Central memory CD8-positive, alpha-beta T cell (primary cell): ENCODE data around the gene APOL1.
A peak's percentile ranks its signal among the peaks of the same experiment; 100 is the strongest.
"Not testable (repeated sequence)": the region's sequence is repeated elsewhere in the genome, so short reads cannot be mapped to it uniquely, and the experiment has no call there.

Experiments used
- ATAC-seq: fragments of 150-1000 bp; cut with Tn5 transposase; replicated peaks from 2 replicates; pipeline ENCODE4 v1.10.0; 2022; ENCODE audit warnings: mild to moderate bottlenecking, moderate FRiP score, moderate number of reproducible peaks; ENCODE audit not compliant: poor library complexity, severe bottlenecking; ENCODE audit errors: extremely low read depth
- DNase-seq, 2 donors: peaks; one replicate each; pipeline ENCODE4 v3.0.0; 2021; ENCODE audit warnings: low spot score in 2 of 2
- H3K27ac Mint-ChIP-seq: one replicate; pipeline ENCODE4 v1.8.0; 2022; ENCODE audit warnings: low read depth, mild to moderate bottlenecking, moderate library complexity, mixed read lengths
- H3K27me3 Mint-ChIP-seq: one replicate; pipeline ENCODE4 v1.8.0; 2022; ENCODE audit warnings: mixed read lengths
- H3K36me3 Mint-ChIP-seq: one replicate; pipeline ENCODE4 v1.8.0; 2022; ENCODE audit warnings: mild to moderate bottlenecking, moderate library complexity, mixed read lengths; ENCODE audit not compliant: insufficient read depth
- H3K4me1 Mint-ChIP-seq: one replicate; pipeline ENCODE4 v1.8.0; 2022; ENCODE audit warnings: mixed read lengths
- H3K4me3 Mint-ChIP-seq: one replicate; pipeline ENCODE4 v1.8.0; 2022; ENCODE audit warnings: mild to moderate bottlenecking, moderate library complexity, mixed read lengths
- H3K9me3 Mint-ChIP-seq: one replicate; pipeline ENCODE4 v1.8.0; 2022; ENCODE audit warnings: mixed read lengths

APOL1 gene

GRCh38 chr22:36286096-36286957 is 33.4 kb downstream of the APOL1 start:
- Mint-ChIP-seq H3K4me1 (peaks cover 33% of the 10 kb centered on the region), H3K4me3 (peak overlapping the region; percentile 32)

DNA sequence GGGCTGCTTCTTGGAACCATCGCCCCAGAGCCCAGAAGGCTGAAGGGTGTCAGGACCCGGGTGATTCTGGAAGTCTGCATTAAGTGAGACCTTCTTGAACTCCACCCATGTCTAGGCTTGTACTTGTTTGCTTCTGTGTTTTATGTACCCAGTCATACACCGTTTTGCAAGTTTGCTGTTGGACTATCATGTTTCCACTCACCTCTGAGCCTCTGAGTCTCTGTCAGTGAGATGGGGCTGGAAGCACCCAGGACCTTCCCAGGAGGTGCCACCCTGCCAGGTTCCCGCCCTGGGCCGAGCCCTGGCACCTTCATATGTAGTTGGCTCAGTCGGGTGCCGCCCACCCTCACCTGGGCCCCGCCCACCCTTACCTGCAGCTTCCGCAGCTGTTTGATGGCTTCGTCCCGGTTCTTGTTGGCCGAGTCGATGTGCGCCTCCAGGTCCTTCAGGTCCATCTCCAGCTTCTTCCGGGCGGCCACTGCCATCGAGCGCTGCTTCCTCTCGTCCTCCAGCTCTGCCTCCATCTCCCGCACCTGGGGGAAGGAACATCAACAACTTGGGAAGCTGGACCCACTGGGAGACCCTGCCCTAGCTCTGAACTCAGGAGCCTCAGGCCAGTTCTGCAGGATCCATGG is 35.1 kb downstream of the APOL1 start:
- Mint-ChIP-seq H3K4me1 (peaks cover 48% of the 10 kb centered on the region), H3K9me3 (no peaks in the 10 kb centered on the region), H3K27ac (peak overlapping the region; percentile 91), H3K27me3 (no peaks in the 10 kb centered on the region), H3K4me3 (peak overlapping the region; percentile 71), H3K36me3 (peaks cover 84% of the 10 kb centered on the region)
- no peak for ATAC-seq
- no peak for DNase-seq

More at GRCh38 chr22:36286096-36286957, 33.4 kb downstream of the APOL1 start:
- H3K27ac Mint-ChIP-seq, result peak overlapping the region; percentile 90
- H3K36me3 Mint-ChIP-seq, result peaks cover 83% of the 10 kb centered on the region
- no peaks in the 10 kb centered on the region for H3K9me3 Mint-ChIP-seq
- H3K27me3 Mint-ChIP-seq, result no peaks in the 10 kb centered on the region
- DNase-seq (peak; percentile 53 to 55), ATAC-seq (peak; percentile 37)

- H3K4me3 Mint-ChIP-seq, result peak overlapping the region; percentile 71
- no peak for DNase-seq
- peaks cover 48% of the 10 kb centered on the region for H3K4me1 Mint-ChIP-seq
- H3K36me3 Mint-ChIP-seq, result peaks cover 83% of the 10 kb centered on the region
- ATAC-seq, result no peak
- peak overlapping the region; percentile 91 for H3K27ac Mint-ChIP-seq
- H3K27me3 Mint-ChIP-seq, result no peaks in the 10 kb centered on the region
- no peaks in the 10 kb centered on the region for H3K9me3 Mint-ChIP-seq
Measured at GRCh38 chr22:36288571-36289405, 35.9 kb downstream of the APOL1 start.

DNA sequence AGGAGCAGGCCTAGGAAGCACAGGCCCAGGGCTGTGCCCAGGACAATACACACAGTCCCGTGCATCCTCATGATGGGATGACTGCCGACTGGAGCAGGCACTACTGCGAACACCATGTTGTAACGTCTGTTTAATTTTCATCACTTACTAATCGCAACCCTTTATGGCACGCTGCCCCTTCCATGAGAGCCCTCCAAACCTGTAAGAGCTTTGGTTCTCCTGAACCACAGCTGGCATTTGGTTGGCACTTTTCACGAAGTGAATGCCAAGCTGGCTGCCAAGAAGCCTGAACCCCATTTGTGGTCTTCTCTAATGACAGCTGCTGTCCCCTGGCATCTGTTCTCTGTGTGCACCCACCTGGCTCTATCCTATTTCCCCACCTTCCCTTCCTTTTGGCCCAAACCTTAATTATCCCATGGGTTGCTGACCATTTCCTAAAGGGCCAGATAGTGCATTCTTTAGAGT is 36.5 kb downstream of the APOL1 start:
- no peak for ATAC-seq
- H3K4me1 Mint-ChIP-seq, result peaks cover 52% of the 10 kb centered on the region
- H3K27ac Mint-ChIP-seq, result peak overlapping the region; percentile 91
- peaks cover 86% of the 10 kb centered on the region for H3K36me3 Mint-ChIP-seq
- H3K27me3 Mint-ChIP-seq, result no peaks in the 10 kb centered on the region
- H3K9me3 Mint-ChIP-seq, result no peaks in the 10 kb centered on the region
- DNase-seq, result no peak
- peak overlapping the region; percentile 71 for H3K4me3 Mint-ChIP-seq

GRCh38 chr22:36289948-36290371 is 37.0 kb downstream of the APOL1 start:
- H3K4me1 Mint-ChIP-seq, result peaks cover 54% of the 10 kb centered on the region
- peak overlapping the region; percentile 91 for H3K27ac Mint-ChIP-seq
- not testable (repeated sequence) for H3K9me3 Mint-ChIP-seq, H3K27me3 Mint-ChIP-seq
- DNase-seq, result peak in 1 of 2 donors; percentile 53
- ATAC-seq, result peak; percentile 91
- H3K36me3 Mint-ChIP-seq, result peaks cover 86% of the 10 kb centered on the region
- peak overlapping the region; percentile 71 for H3K4me3 Mint-ChIP-seq

DNA sequence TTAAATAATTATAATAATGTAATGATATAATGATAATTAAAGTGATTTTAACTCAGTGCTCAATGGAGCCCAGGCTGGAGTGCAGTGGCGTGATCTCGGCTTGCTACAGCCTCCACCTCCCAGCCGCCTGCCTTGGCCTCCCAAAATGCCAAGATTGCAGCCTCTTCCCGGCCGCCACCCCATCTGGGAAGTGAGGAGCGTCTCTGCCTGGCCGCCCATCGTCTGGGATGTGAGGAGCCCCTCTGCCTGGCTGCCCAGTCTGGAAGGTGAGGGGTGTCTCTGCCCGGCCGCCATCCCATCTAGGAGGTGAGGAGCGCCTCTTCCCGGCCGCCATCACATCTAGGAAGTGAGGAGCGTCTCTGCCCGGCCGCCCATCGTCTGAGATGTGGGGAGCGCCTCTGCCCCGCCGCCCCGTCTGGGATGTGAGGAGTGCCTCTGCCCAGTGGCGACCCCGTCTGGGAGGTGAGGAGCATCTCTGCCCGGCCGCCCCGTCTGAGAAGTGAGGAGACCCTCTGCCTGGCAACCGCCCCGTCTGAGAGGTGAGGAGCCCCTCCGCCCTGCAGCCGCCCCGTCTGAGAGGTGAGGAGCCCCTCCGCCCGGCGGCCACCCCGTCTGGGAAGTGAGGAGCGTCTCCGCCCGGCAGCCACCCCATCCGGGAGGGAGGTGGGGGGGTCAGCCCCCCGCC is 37.6 kb downstream of the APOL1 start:
- H3K9me3 Mint-ChIP-seq, H3K4me3 Mint-ChIP-seq, ATAC-seq, DNase-seq, H3K27me3 Mint-ChIP-seq: not testable (repeated sequence)
- Mint-ChIP-seq H3K4me1 (peaks cover 55% of the 10 kb centered on the region), H3K36me3 (peaks cover 91% of the 10 kb centered on the region), H3K27ac (peak overlapping the region; percentile 91)

- Mint-ChIP-seq H3K27me3 (no peaks in the 10 kb centered on the region), H3K36me3 (peaks cover 93% of the 10 kb centered on the region), H3K27ac (peak overlapping the region; percentile 89), H3K9me3 (no peaks in the 10 kb centered on the region), H3K4me1 (peaks cover 54% of the 10 kb centered on the region), H3K4me3 (peak overlapping the region; percentile 7)
- DNase-seq, result no peak
- ATAC-seq, result no peak
Measured at GRCh38 chr22:36291831-36292740, 39.2 kb downstream of the APOL1 start.

- ATAC-seq (no peak), DNase-seq (no peak)
- H3K27ac Mint-ChIP-seq, result peak overlapping the region; percentile 89
- no peaks in the 10 kb centered on the region for H3K9me3 Mint-ChIP-seq
- peaks cover 93% of the 10 kb centered on the region for H3K36me3 Mint-ChIP-seq
- H3K4me1 Mint-ChIP-seq, result peaks cover 52% of the 10 kb centered on the region
- H3K4me3 Mint-ChIP-seq, result peak overlapping the region; percentile 7
- no peaks in the 10 kb centered on the region for H3K27me3 Mint-ChIP-seq
Measured at GRCh38 chr22:36292823-36293530, 40.0 kb downstream of the APOL1 start.

DNA sequence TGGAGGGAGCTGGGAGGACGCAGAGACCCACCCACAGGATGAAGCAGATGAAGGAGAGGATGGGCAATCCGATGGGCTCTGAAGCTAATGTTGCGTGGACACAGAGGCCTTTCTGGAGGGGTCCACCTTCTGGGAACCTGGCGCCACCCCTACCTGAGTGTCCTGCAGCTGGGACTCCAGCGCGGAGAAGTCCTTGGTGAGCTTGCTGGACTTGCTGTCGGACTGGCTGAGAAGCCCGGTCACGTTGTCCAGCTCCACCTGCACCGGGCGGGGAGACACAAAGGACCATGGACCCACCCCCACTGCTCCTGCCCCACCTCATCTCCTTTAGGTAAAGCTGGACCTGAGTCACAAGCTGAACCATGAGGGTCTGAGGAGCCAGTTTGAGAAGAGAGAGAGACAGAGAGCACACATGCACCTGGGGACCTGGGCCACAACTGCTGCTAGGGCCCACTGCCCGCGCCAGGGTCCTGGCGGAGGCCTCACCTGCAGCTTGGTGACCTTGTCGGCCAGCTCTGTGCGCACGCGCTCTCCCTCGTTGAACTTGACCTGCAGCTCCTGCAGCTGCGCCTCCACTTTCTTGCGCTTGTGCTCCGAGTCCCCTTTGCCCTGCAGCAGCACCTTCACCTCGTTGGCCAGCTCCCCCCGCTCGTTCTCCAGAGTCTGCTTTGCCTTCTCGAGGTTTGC is 40.8 kb downstream of the APOL1 start:
- no peaks in the 10 kb centered on the region for H3K27me3 Mint-ChIP-seq
- no peaks in the 10 kb centered on the region for H3K9me3 Mint-ChIP-seq
- no peak for DNase-seq
- peak overlapping the region; percentile 88 for H3K27ac Mint-ChIP-seq
- H3K4me3 Mint-ChIP-seq, result peak overlapping the region; percentile 34
- no peak for ATAC-seq
- H3K36me3 Mint-ChIP-seq, result peaks cover 92% of the 10 kb centered on the region
- H3K4me1 Mint-ChIP-seq, result peaks cover 45% of the 10 kb centered on the region

DNA sequence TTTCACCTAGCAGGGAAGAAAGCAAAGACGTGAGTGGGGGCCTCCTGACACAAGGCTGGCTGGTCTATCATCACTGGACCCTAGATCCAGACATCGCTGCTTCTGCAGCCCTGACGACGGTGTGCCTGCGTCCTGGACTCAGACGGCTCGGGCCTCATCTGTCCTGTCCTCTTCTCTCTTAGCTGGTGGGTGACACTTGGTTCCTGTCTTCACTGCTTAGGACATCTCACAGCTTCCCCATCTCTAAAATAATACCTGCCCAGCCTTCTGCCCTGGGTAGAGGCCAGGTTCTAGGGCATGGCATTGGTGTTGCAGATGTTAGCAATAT is 41.3 kb downstream of the APOL1 start:
- Mint-ChIP-seq H3K36me3 (peaks cover 90% of the 10 kb centered on the region), H3K27ac (peak overlapping the region; percentile 88), H3K9me3 (no peaks in the 10 kb centered on the region), H3K27me3 (no peaks in the 10 kb centered on the region), H3K4me3 (peak overlapping the region; percentile 34), H3K4me1 (peaks cover 40% of the 10 kb centered on the region)
- ATAC-seq (no peak), DNase-seq (no peak)
